HCT116 (cell line): ENCODE measurements around the gene KCTD15. TPM values are rescaled to one million over a fixed set of nuclear protein-coding genes. Genes with fewer than 3 reads are reported as not detected.

Source experiments
- ATAC-seq: fragments of 200-7000 bp; cut with Tn5 transposase; 2 replicates; pipeline ENCODE4 v1.9.1; 2020; ENCODE audit warnings: mild to moderate bottlenecking, moderate library complexity
- BruUV-seq: library from RNA; stranded (reverse); fragments of 400-500 nt; replicated peaks from 2 replicates; lab custom pipeline; 2021; lab: Mats Ljungman, UMichigan
- CTCF ChIA-PET: fragments of 300-600 bp; sonication (Branson Sonifier 250); formaldehyde crosslinking; loops from one replicate; lab custom pipeline; 2021; ENCODE audit warnings: antibody characterized with exemption; lab: Charles Lee
- POLR2A ChIA-PET: fragments of 300-600, 350-600 bp; sonication (Branson Sonifier 250); formaldehyde crosslinking; loops from one replicate; lab custom pipeline; 2021; ENCODE audit warnings: antibody characterized with exemption; lab: Charles Lee
- RAD21 ChIA-PET, 2 experiments: fragments of 300-600 bp; sonication (Branson Sonifier 250); formaldehyde crosslinking; loops; one replicate each; lab custom pipeline; 2023; ENCODE audit warnings: low total read pairs in 2 of 2; ENCODE audit not compliant: uncharacterized antibody in 2 of 2, unreplicated experiment in 2 of 2, low non-redundant PET in 1 of 2; lab: Charles Lee
- DNase-seq: peaks from one replicate; pipeline ENCODE4 v3.0.0-alpha.2; 2010; ENCODE audit warnings: low read depth, low spot score
- H2AFZ ChIP-seq: fragments of 200-600 bp; shearing (Covaris generic), sonication (generic); 2 replicates; pipeline ENCODE4 v1.6.1; 2017; ENCODE audit warnings: low read depth, mixed run types, mixed read lengths, antibody characterized with exemption, low read length; ENCODE audit not compliant: poor library complexity, severe bottlenecking
- H3K27ac ChIP-seq: 2 replicates; pipeline ENCODE4 v1.5.1; 2012; ENCODE audit warnings: low read depth, low read length
- H3K27me3 ChIP-seq: fragments of 200-600 bp; sonication (generic); 2 replicates; pipeline ENCODE4 v1.6.1; 2016; ENCODE audit warnings: mixed run types, low read length, mixed read lengths; ENCODE audit not compliant: insufficient read depth
- H3K36me3 ChIP-seq, 2 experiments: fragments of 200-500 bp in 1 of 2; fragments of 200-600 bp in 1 of 2; sonication (Bioruptor generic) in 1 of 2; sonication (generic) in 1 of 2; 2 replicates each; pipeline versions ENCODE4 v1.5.1 to v1.6.1; 2014 to 2016; ENCODE audit warnings: low read length in 2 of 2, inconsistent platforms in 1 of 2, mixed read lengths in 1 of 2, mixed run types in 1 of 2; ENCODE audit not compliant: insufficient read depth in 2 of 2, control insufficient read depth in 1 of 2
- H3K4me1 ChIP-seq, 2 experiments: fragments of 200-600 bp in 1 of 2; sonication (generic) in 1 of 2; 2 replicates each; pipeline versions ENCODE4 v1.5.1 to v1.6.1; 2012 to 2017; ENCODE audit warnings: low read length in 2 of 2, inconsistent platforms in 1 of 2, mild to moderate bottlenecking in 1 of 2, mixed read lengths in 1 of 2, mixed run types in 1 of 2, moderate library complexity in 1 of 2; ENCODE audit not compliant: insufficient read depth in 2 of 2, control insufficient read depth in 1 of 2
- H3K4me2 ChIP-seq: fragments of 200-600 bp; sonication (generic); 2 replicates; pipeline ENCODE4 v1.6.1; 2017; ENCODE audit warnings: mixed run types, low read length, mixed read lengths
- H3K4me3 ChIP-seq, 2 experiments: fragments of 200-600 bp in 1 of 2; sonication (generic) in 1 of 2; replicated peaks in 1 of 2; 2 replicates each; pipeline ENCODE4 v1.5.1; 2011 to 2016; ENCODE audit warnings: low read length in 2 of 2, control low read depth in 1 of 2, low read depth in 1 of 2, mild to moderate bottlenecking in 1 of 2, mixed read lengths in 1 of 2, mixed run types in 1 of 2
- H3K79me2 ChIP-seq: fragments of 200-600 bp; sonication (generic); 2 replicates; pipeline ENCODE4 v1.6.1; 2017; ENCODE audit warnings: mild to moderate bottlenecking, mixed run types, low read length, moderate library complexity, mixed read lengths; ENCODE audit not compliant: insufficient read depth
- H3K9ac ChIP-seq: fragments of 200-600 bp; sonication (generic); 2 replicates; pipeline ENCODE4 v1.6.1; 2016; ENCODE audit warnings: low read length, mixed read lengths
- H3K9me2 ChIP-seq: fragments of 200-600 bp; sonication (generic), shearing (Covaris generic); 2 replicates; pipeline ENCODE4 v1.6.1; 2017; ENCODE audit warnings: mixed run types, mild to moderate bottlenecking, moderate library complexity; ENCODE audit not compliant: insufficient read depth
- H3K9me3 ChIP-seq, 2 experiments: fragments of 200-500 bp in 1 of 2; fragments of 200-600 bp in 1 of 2; sonication (Bioruptor generic) in 1 of 2; sonication (generic) in 1 of 2; 2 replicates each; pipeline ENCODE4 v1.6.1; 2014 to 2017; ENCODE audit warnings: low read length in 2 of 2, mixed read lengths in 2 of 2, inconsistent platforms in 1 of 2, low read depth in 1 of 2, mild to moderate bottlenecking in 1 of 2, mixed run types in 1 of 2, moderate library complexity in 1 of 2; ENCODE audit not compliant: control insufficient read depth in 1 of 2, insufficient read depth in 1 of 2
- H4K20me1 ChIP-seq: fragments of 200-600 bp; sonication (generic), shearing (Covaris generic); 2 replicates; pipeline ENCODE4 v1.6.1; 2017; ENCODE audit warnings: mixed run types, mild to moderate bottlenecking, moderate library complexity; ENCODE audit not compliant: insufficient read depth
- ATF3 ChIP-seq: IDR thresholded peaks from 2 replicates; pipeline ENCODE4 v1.6.1; 2012
- CBX3 ChIP-seq: IDR thresholded peaks from 2 replicates; pipeline ENCODE4 v1.6.1; 2012; ENCODE audit warnings: low read depth
- EGR1 ChIP-seq: IDR thresholded peaks from 2 replicates; pipeline ENCODE4 v1.6.1; 2012; ENCODE audit warnings: low read depth
- ELF1 ChIP-seq: IDR thresholded peaks from 2 replicates; pipeline ENCODE4 v1.6.1; 2012; ENCODE audit warnings: low read depth, borderline replicate concordance
- EZH2 ChIP-seq: fragments of 200-600 bp; sonication (generic); IDR thresholded peaks from 2 replicates; pipeline ENCODE4 v1.6.1; 2017; ENCODE audit warnings: antibody characterized with exemption, mixed run types
- EZH2phosphoT487 ChIP-seq: fragments of 200-600 bp; IDR thresholded peaks from 2 replicates; pipeline ENCODE4 v1.6.1; 2018; ENCODE audit warnings: antibody characterized with exemption, borderline replicate concordance
- FOSL1 ChIP-seq: IDR thresholded peaks from 2 replicates; pipeline ENCODE4 v1.6.1; 2012; ENCODE audit warnings: low read depth
- POLR2AphosphoS5 ChIP-seq: IDR thresholded peaks from 2 replicates; pipeline ENCODE4 v1.6.1; 2011; ENCODE audit warnings: mild to moderate bottlenecking, low read depth, low read length, moderate library complexity
- RAD21 ChIP-seq: IDR thresholded peaks from 2 replicates; pipeline ENCODE4 v1.6.1; 2012; ENCODE audit warnings: low read depth, mild to moderate bottlenecking
- SRF ChIP-seq: IDR thresholded peaks from 2 replicates; pipeline ENCODE4 v1.6.1; 2012; ENCODE audit warnings: low read depth
- TCF7L2 ChIP-seq: IDR thresholded peaks from 2 replicates; pipeline ENCODE4 v1.7.0; 2011; ENCODE audit warnings: borderline replicate concordance, inconsistent platforms; ENCODE audit not compliant: insufficient read depth, insufficient read length; ENCODE audit errors: extremely low read depth
- intact Hi-C: fragments of 100-400 bp; cut with micrococcal nuclease; formaldehyde crosslinking; loops from 2 replicates; pipeline ENCODE4 v1.10.0; 2022
- total RNA-seq: library from RNA; stranded (reverse); gene quantifications from one replicate; pipeline ENCODE4 v1.2.1, GENCODE V29; 2021; ENCODE audit not compliant: unreplicated experiment
- TF ChIP-seq, protein P1 (sequence below): IDR thresholded peaks from 2 replicates; pipeline ENCODE4 v1.6.1; 2011; ENCODE audit warnings: mild to moderate bottlenecking, low read length, moderate library complexity; ENCODE audit not compliant: insufficient replicate concordance; ENCODE audit errors: extremely low read depth
- TF ChIP-seq, protein P2 (sequence below): IDR thresholded peaks from 2 replicates; pipeline ENCODE4 v1.6.1; 2012; ENCODE audit warnings: low read depth

Gene KCTD15
- total RNA-seq, 1 experiment from 2014 or later = 29.2 TPM

DNA sequence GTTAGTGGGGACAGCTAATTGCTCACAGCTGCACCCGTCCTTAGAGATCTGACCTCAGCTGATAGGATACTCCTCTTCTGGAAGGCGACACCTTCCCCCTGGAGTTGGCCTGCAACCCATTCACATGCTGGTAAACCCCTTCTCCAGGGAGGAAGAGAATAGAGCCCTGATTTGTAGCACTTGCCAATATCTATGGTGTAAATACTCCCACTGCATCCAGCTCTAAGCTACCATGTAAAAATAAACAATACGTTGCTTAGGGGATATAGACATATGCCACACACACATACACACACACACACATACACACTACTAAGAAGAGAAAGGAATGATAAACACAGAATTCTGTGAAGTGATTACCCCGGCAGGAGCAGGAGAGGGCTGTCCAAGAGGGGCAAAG, 49.4 kb upstream of the KCTD15 start:
- ChIA-PET RAD21 (no interaction called here), CTCF (no interaction called here), POLR2A (no interaction called here)
- no peaks in the 10 kb centered on the region for H3K4me1 ChIP-seq
- TF ChIP-seq FOSL1 (no peak), RAD21 (no peak), ATF3 (no peak), ELF1 (no peak)
- TF ChIP-seq, protein P1, sequence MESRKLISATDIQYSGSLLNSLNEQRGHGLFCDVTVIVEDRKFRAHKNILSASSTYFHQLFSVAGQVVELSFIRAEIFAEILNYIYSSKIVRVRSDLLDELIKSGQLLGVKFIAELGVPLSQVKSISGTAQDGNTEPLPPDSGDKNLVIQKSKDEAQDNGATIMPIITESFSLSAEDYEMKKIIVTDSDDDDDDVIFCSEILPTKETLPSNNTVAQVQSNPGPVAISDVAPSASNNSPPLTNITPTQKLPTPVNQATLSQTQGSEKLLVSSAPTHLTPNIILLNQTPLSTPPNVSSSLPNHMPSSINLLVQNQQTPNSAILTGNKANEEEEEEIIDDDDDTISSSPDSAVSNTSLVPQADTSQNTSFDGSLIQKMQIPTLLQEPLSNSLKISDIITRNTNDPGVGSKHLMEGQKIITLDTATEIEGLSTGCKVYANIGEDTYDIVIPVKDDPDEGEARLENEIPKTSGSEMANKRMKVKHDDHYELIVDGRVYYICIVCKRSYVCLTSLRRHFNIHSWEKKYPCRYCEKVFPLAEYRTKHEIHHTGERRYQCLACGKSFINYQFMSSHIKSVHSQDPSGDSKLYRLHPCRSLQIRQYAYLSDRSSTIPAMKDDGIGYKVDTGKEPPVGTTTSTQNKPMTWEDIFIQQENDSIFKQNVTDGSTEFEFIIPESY = no peak
- intact Hi-C loops = no loop called here
- H3K4me2 ChIP-seq = no peak overlapping the region
- no peak for DNase-seq
- no peaks in the 10 kb centered on the region for H3K36me3 ChIP-seq
- H3K79me2 ChIP-seq = no peaks in the 10 kb centered on the region
- no peaks in the 10 kb centered on the region for H4K20me1 ChIP-seq
- ATAC-seq = no peak
- peaks cover 26% of the 10 kb centered on the region for H3K27me3 ChIP-seq
- BruUV-seq = no TSS peak
- H3K4me3 ChIP-seq = no peak overlapping the region
- no peak overlapping the region for H3K9ac ChIP-seq
- H3K27ac ChIP-seq = no peak overlapping the region
- H3K9me3 ChIP-seq = no peaks in the 10 kb centered on the region
- H2AFZ ChIP-seq = no peak overlapping the region
- H3K9me2 ChIP-seq = no peaks in the 10 kb centered on the region

DNA sequence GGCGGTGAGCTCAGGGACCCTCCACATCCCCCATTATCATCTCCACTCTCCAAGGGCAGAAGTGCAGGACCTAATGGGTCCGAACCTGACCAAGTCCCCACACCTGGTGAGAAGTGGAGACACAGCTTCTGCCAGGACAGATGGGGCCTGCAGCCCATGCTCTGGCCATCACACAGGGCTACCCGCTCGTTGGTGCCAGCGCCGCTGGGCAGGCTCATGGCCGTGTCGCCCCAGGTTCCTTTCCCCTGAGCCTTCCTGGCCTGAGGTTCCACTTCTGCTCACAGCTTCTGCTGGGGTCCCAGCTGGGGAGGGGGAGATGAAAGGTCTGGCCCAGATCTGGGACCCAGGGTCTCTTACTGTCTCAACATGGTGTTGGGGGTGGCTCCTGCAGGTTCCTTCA, 48.4 kb upstream of the KCTD15 start:
- BruUV-seq = no TSS peak
- Histone ChIP-seq H4K20me1 (no peaks in the 10 kb centered on the region), H2AFZ (no peak overlapping the region), H3K27me3 (peaks cover 26% of the 10 kb centered on the region), H3K4me3 (no peak overlapping the region), H3K9me2 (no peaks in the 10 kb centered on the region), H3K27ac (no peak overlapping the region), H3K79me2 (no peaks in the 10 kb centered on the region), H3K4me2 (no peak overlapping the region), H3K36me3 (no peaks in the 10 kb centered on the region), H3K9me3 (no peaks in the 10 kb centered on the region), H3K9ac (no peak overlapping the region), H3K4me1 (no peaks in the 10 kb centered on the region)
- ChIA-PET CTCF (interaction anchor here (1.0 kb wide), 1 partner anchor 508 kb away, joined by 3 read pairs; no protein-coding TSS in a partner anchor), POLR2A (no interaction called here), RAD21 (no interaction called here)
- intact Hi-C loops = no loop called here
- no peak for ATAC-seq
- DNase-seq = no peak
- TF ChIP-seq EGR1 (no peak), EZH2phosphoT487 (no peak), POLR2AphosphoS5 (no peak), RAD21 (no peak), SRF (no peak), TCF7L2 (no peak), CBX3 (no peak), EZH2 (no peak)
- TF ChIP-seq, protein P1 = no peak
- TF ChIP-seq, protein P2, sequence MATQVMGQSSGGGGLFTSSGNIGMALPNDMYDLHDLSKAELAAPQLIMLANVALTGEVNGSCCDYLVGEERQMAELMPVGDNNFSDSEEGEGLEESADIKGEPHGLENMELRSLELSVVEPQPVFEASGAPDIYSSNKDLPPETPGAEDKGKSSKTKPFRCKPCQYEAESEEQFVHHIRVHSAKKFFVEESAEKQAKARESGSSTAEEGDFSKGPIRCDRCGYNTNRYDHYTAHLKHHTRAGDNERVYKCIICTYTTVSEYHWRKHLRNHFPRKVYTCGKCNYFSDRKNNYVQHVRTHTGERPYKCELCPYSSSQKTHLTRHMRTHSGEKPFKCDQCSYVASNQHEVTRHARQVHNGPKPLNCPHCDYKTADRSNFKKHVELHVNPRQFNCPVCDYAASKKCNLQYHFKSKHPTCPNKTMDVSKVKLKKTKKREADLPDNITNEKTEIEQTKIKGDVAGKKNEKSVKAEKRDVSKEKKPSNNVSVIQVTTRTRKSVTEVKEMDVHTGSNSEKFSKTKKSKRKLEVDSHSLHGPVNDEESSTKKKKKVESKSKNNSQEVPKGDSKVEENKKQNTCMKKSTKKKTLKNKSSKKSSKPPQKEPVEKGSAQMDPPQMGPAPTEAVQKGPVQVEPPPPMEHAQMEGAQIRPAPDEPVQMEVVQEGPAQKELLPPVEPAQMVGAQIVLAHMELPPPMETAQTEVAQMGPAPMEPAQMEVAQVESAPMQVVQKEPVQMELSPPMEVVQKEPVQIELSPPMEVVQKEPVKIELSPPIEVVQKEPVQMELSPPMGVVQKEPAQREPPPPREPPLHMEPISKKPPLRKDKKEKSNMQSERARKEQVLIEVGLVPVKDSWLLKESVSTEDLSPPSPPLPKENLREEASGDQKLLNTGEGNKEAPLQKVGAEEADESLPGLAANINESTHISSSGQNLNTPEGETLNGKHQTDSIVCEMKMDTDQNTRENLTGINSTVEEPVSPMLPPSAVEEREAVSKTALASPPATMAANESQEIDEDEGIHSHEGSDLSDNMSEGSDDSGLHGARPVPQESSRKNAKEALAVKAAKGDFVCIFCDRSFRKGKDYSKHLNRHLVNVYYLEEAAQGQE = no peak
